Activated CD4-positive, alpha-beta T cell treated with anti-CD3 and anti-CD28 coated beads, Interleukin-2, amount 50 U/mL, for 48 hours (primary cell): Measurements from ENCODE around the gene RHOT2.

Experiments used
- DNase-seq, 2 experiments: peaks; one replicate each; pipeline ENCODE4 v3.0.0-alpha.2; 2020

The RHOT2 gene

DNA sequence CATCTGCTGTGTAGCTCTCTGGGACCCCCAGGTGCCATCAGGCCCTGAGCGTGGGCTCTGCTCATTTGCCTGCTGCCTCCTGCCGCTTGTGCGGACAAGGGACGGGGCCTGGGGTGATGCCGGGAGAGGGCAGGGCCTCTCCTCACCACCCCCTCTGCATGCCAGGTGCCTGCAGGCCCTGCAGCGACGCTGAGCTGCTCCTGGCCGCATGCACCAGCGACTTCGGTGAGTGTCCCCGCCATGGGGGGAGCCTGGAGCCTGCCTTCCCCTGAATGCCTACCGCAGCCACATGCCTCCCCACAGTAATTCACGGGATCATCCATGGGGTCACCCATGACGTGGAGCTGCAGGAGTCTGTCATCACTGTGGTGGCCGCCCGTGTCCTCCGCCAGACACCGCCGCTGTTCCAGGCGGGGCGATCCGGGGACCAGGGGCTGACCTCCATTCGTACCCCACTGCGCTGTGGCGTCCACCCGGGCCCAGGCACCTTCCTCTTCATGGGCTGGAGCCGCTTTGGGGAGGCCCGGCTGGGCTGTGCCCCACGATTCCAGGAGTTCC is 48.9 kb downstream of the RHOT2 start:
- DNase-seq = no peak

DNA sequence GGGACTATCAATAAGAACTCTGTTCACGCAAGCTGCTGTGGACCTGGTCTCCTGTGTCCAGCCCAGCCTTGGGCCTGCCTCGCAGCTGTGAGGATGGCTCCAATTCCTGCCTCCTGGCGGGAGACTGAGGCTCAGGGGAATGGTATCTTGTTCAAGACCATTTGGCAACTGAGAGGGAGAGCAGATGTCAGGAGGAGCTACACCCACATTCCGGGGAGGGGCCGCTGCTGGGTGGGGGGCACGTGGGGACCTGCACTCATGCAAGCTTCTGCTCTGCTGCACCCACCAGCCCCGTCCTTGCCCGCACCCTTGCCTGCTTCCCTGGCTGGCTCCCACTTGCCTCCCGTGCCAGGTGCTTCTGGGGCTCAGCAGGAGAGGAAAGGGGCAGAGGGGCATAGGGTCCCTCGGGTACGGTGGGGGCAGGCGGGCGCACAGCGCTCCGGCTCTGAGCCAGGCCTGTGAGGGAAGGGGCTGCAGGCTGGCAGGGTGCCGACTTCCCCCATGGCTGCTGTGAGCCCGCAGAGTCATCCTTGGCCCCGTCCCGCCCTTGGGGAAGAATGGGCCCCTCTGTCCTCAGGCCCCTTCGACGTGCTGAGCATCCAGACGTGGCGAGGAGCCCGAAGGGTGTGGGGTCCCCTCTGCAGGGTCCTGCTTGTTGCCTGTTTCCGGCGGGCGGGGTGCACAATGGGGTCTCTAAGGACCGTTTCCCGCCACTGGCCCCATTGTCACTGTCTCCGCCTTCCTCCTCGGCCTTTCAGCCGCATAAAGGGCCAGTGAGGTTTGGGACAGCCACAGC is 49.7 kb downstream of the RHOT2 start:
- DNase-seq = no peak

DNA sequence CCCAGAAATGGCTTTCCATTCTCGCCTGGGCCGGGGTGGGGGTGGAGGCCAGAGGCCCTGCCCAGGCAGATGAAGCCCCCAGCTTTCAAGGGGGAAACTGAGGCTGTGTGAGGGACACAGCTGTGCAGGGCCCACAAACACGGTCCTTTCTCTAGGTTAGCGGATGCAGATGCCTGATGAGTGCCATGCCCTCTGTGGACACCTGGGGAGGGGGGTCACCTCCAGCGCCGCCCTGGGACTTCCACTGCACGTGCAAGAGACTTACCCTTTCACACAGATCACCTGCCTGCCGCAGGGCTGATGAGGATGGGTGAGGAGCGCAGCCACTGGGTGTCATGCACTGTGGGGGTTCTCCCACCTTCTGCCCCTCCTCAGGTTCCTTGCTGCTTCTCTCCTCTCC is 50.5 kb downstream of the RHOT2 start:
- no peak for DNase-seq

DNA sequence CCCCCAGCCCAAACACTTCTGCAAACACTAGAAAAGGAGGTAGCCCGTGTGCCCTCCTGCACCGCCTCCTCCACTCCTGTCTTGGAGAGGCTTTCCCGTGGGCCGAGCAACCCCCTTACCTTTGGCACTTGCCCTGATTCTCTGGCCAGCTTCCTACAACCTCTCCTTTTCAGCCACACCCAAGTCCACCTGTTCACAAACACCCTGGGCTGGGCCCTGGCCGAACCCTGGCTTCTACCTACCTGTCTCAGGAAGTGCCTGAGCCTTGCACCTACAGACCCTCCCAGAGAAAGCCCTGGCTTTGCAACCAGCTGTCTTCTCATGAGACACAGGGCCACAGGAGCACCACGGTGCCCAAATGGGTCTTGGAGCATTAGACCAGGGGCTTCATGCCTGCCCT is 51.0 kb downstream of the RHOT2 start:
- no peak for DNase-seq

DNA sequence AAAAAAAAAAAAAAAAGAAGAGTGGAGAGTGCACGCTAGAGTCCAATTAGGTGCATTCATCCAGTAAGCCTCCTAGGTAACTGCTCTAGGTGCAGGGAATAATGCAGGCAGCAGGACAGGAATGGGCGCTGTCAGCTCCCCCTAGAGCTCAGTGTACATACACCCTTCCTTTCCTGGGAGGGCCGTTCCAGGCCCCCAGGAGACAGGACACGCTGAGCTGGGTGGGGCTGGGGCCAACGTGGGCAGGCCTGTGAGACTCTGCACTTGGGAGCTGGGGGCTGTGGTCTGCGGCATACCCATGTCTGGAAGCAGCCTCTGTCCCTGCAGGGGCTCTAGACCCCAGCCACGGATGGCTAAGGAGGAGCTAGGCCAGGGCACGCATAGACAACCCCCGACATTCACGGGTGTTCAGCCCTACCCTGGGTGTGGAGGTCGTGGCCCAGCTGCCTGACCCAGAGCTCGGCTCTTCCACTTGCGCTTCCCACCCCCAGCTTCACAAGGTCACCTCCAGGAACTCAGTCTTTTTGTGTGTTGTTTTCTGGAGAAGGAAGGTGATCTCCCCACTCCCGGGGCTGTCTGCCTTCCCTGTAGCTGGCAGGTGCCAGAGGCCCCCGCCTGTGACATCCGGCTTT is 52.0 kb downstream of the RHOT2 start:
- DNase-seq = no peak

DNA sequence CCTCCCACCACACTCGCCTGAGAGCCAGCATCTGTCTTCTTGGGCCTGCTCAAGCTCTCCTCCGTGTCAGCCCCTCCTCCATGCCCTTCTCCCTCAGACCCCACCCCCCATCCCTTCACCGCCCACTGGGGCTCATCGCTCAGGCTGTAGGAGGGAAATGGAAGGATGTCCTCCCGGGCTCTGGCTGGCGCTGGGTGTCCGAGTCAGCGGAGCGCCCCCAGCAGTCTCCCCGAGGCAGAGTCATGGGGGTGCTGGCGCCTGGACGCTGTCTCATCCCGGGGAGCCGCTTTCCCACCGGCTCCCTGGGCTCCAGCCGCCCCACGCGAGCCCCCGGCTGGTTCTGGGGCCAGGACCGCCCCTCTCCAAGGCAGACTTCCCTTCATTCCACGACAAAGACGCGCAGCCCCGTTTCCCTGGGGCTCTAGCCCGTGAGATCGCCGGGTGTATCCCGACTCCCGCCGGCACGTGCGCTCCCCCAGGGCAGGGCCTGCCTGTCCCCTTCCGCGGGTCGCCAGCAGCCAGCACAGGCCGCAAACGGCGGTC is 52.6 kb downstream of the RHOT2 start:
- peak; percentile 66 to 74 for DNase-seq

DNA sequence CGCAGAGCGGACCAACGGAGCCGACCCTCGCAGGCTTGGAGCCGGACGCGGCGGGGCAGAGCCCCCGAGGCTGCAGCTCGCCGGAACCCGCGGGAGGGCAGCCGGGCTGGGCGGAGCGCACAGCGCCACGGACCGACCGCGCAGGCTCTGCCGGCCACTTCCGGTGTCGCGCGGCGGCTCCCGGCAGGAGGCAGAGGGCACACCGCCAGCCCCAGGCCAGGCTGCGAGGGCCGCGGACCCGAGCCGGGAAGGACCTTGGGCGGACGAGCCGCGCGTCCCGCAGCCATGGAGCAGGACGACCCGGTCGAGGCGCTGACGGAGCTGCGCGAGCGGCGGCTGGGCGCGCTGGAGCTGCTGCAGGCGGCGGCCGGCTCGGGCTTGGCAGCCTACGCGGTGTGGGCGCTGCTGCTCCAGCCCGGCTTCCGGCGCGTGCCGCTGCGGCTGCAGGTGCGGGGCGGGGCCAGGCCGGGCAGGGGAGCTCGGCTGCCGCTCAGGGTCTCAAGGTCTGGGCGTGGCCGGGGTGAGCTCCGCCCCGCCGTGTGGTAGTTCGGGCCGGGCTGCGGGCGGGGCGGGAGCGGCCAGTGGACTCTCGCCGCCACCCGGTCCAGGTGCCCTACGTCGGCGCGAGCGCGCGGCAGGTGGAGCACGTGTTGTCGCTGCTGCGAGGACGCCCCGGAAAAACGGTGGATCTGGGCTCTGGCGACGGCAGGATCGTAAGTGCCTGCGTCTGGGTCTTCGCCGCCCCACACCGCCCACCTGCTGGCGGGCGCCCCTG is 53.2 kb downstream of the RHOT2 start, which contains the start of gene ANTKMT:
TSS of gene ANTKMT (plus strand) at position 157 of the 775 bp plus-strand sequence. CDS start at position 286, 129 bp downstream.
- DNase-seq = peak; percentile 80 to 84

DNA sequence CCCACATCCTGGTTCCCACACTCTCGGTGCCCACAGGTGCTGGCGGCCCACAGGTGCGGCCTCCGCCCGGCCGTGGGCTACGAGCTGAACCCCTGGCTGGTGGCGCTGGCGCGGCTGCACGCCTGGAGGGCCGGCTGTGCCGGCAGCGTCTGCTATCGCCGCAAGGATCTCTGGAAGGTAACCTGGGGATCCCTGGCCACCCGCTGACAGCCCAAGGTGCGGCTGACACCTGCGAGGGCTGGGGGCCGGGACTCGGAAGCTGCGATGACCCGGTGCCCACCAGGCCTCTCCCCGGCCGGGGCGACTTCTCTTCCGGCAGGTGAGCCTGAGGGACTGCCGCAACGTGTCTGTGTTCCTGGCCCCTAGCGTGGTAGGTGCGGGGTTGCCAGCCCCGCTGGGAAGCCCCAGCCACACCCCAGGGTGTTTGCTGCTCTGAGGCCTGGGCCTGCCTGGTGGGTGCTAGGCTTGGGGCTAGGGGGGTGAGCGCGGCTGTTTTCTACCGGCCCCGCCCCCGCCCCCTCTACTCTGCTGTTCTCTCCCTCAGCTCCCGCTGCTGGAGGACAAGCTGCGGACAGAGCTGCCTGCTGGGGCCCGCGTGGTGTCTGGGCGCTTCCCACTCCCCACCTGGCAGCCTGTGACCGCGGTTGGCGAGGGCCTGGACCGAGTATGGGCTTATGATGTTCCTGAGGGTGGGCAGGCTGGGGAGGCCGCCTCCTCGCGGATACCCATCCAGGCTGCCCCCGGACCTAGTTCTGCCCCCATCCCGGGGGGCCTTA is 54.0 kb downstream of the RHOT2 start:
- DNase-seq = no peak

DNA sequence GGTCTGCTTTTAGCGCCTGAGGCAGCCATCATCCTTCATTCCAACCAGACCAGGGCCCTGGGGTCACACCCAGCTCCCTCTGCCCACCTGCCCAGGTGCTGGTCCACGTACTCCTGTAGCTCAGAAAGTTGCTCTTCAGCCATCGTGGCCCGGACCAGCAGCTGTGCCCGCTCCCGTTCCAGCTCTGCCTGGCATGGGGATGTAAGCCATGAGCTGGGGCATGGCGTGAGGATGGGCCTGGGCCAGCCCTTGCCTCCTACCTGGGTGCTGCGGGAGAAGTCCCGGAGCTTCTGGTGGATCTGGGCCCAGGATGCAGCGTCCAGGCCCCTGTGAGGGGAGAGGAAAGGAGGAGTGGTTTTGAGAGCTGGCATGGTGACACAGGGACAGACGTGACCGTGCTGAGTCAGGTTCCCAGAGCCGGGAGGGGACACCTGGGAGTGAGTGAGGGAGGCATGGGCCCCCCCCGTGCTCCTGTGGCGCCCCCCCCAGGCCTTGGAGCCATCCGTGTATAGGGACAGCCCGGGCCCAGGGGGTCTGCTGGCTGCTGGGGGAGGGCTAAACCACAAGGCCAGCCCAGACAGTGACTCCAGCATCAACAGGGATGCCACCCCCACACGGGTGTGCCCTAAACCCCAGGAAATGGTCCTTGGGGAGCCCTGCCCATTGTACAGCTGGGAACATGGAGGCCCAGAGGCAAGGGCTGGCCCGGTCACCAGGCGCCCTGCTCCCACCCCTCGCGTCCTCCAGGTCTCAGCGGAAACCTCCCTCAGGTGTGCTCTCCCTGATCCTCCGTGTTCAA is 55.1 kb downstream of the RHOT2 start:
- DNase-seq = no peak

DNA sequence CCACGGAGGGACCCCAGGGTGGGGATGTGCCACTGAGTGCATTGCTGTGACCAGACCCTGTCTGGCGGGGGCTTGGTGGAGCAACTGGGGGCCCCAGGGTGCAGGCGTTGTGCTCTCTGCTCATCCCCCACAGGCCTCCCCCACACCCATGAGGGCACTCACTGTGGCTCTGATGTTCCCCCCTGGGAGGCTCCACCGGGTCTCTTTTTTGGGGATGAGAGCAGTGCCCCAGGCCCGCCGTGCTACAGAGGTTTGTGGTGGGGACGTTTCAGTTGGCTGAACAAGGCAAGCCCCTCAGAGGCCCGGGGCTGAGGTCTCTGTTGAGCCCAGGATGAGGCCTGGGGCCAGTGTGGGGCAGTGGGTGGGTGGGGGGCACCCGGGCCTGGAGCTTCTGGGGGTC is 55.8 kb downstream of the RHOT2 start:
- no peak for DNase-seq
